GM23338 (cell line): ENCODE measurements around the gene PAPPA2. TPM values are rescaled to one million over a fixed set of nuclear protein-coding genes. Genes with fewer than 3 reads are reported as not detected.

Experiments
- ATAC-seq: fragments of 200-7000 bp; cut with Tn5 transposase; 3 replicates; pipeline ENCODE4 v1.9.1; 2020
- DNase-seq: peaks from one replicate; pipeline ENCODE4 v3.0.0-alpha.2; 2015; ENCODE audit warnings: low spot score
- H2AFZ ChIP-seq: fragments of 200-600 bp; sonication (generic); 2 replicates; pipeline ENCODE4 v1.8.0; 2016; ENCODE audit warnings: antibody characterized with exemption, mild to moderate bottlenecking, moderate library complexity
- H3F3A ChIP-seq: fragments of 200-600 bp; sonication (generic); replicated peaks from 2 replicates; pipeline ENCODE4 v1.8.0; 2017; ENCODE audit warnings: antibody characterized with exemption, mixed run types, low read depth
- H3K27ac ChIP-seq: fragments of 200-600 bp; sonication (generic); 2 replicates; pipeline ENCODE4 v1.6.1; 2016; ENCODE audit warnings: low read depth
- H3K27me3 ChIP-seq: fragments of 200-600 bp; sonication (generic); 2 replicates; pipeline ENCODE4 v1.8.0; 2016; ENCODE audit warnings: mild to moderate bottlenecking, mixed run types, moderate library complexity; ENCODE audit not compliant: insufficient read depth
- H3K36me3 ChIP-seq: fragments of 200-600 bp; sonication (generic); 2 replicates; pipeline ENCODE4 v1.8.0; 2016; ENCODE audit warnings: mild to moderate bottlenecking; ENCODE audit not compliant: insufficient read depth
- H3K4me1 ChIP-seq: fragments of 200-600 bp; sonication (generic); 2 replicates; pipeline ENCODE4 v1.8.0; 2016; ENCODE audit warnings: mild to moderate bottlenecking, moderate library complexity; ENCODE audit not compliant: insufficient read depth
- H3K4me2 ChIP-seq: fragments of 200-600 bp; sonication (generic); 2 replicates; pipeline ENCODE4 v1.7.1; 2017; ENCODE audit warnings: mixed run types
- H3K4me3 ChIP-seq: fragments of 200-600 bp; sonication (generic); 2 replicates; pipeline ENCODE4 v1.6.1; 2016; ENCODE audit warnings: mixed run types
- H3K79me2 ChIP-seq: fragments of 200-600 bp; sonication (generic); replicated peaks from 2 replicates; pipeline ENCODE4 v1.8.0; 2017; ENCODE audit warnings: mild to moderate bottlenecking; ENCODE audit not compliant: insufficient read depth
- H3K9me2 ChIP-seq: fragments of 200-600 bp; sonication (generic); 2 replicates; pipeline ENCODE4 v1.8.0; 2017; ENCODE audit not compliant: insufficient read depth
- H4K20me1 ChIP-seq: fragments of 200-600 bp; sonication (generic); replicated peaks from 2 replicates; pipeline ENCODE4 v1.8.0; 2017; ENCODE audit warnings: mild to moderate bottlenecking; ENCODE audit not compliant: insufficient read depth
- H3K27ac Mint-ChIP-seq: 2 replicates; pipeline ENCODE4 v1.8.0; 2020; ENCODE audit warnings: inconsistent platforms, mild to moderate bottlenecking, moderate library complexity, mixed read lengths
- H3K27me3 Mint-ChIP-seq: 3 replicates; pipeline ENCODE4 v1.8.0; 2022; ENCODE audit warnings: low read depth, mild to moderate bottlenecking, moderate library complexity, mixed read lengths, inconsistent platforms; ENCODE audit not compliant: insufficient read depth, poor library complexity
- H3K36me3 Mint-ChIP-seq: 3 replicates; pipeline ENCODE4 v1.8.0; 2021; ENCODE audit warnings: low read depth, mild to moderate bottlenecking, inconsistent platforms, moderate library complexity, mixed read lengths
- H3K4me1 Mint-ChIP-seq: 3 replicates; pipeline ENCODE4 v1.8.0; 2020; ENCODE audit warnings: mild to moderate bottlenecking, inconsistent platforms, mixed read lengths
- H3K4me3 Mint-ChIP-seq: 3 replicates; pipeline ENCODE4 v1.8.0; 2021; ENCODE audit warnings: moderate library complexity, mild to moderate bottlenecking, inconsistent platforms, mixed read lengths
- H3K9me3 Mint-ChIP-seq: 3 replicates; pipeline ENCODE4 v1.8.0; 2020; ENCODE audit warnings: moderate library complexity, mild to moderate bottlenecking, inconsistent platforms, mixed read lengths
- CREB1 ChIP-seq: fragments of 250-450 bp; sonication (Bioruptor Pico); IDR thresholded peaks from 2 replicates; pipeline ENCODE4 v1.5.0; 2020; ENCODE audit warnings: low read depth, mild to moderate bottlenecking, moderate library complexity
- EZH2 ChIP-seq: fragments of 200-600 bp; sonication (generic); IDR thresholded peaks from one replicate; pipeline ENCODE4 v1.8.0; 2017; ENCODE audit warnings: antibody characterized with exemption, mild to moderate bottlenecking, low read depth; ENCODE audit not compliant: unreplicated experiment
- EZH2phosphoT487 ChIP-seq: fragments of 200-600 bp; sonication (generic); IDR thresholded peaks from one replicate; pipeline ENCODE4 v1.8.1; 2018; ENCODE audit warnings: antibody characterized with exemption; ENCODE audit not compliant: unreplicated experiment
- JUNB ChIP-seq: IDR thresholded peaks from one replicate; pipeline ENCODE4 v1.6.1; 2016; ENCODE audit warnings: antibody characterized with exemption; ENCODE audit not compliant: unreplicated experiment
- NANOG ChIP-seq: IDR thresholded peaks from 2 replicates; pipeline ENCODE4 v1.6.1; 2016; ENCODE audit warnings: antibody characterized with exemption, borderline replicate concordance
- POLR2AphosphoS5 ChIP-seq: IDR thresholded peaks from 2 replicates; pipeline ENCODE4 v1.6.1; 2016; ENCODE audit warnings: antibody characterized with exemption, low read depth
- STAT1 ChIP-seq: IDR thresholded peaks from one replicate; pipeline ENCODE4 v1.6.1; 2016; ENCODE audit warnings: antibody characterized with exemption; ENCODE audit not compliant: unreplicated experiment
- ZNF114 ChIP-seq: fragments of 250-450 bp; sonication (Bioruptor Pico); IDR thresholded peaks from 2 replicates; pipeline ENCODE4 v1.5.0; 2020; ENCODE audit warnings: mild to moderate bottlenecking, moderate library complexity
- ZNF331 ChIP-seq: fragments of 250-450 bp; sonication (Bioruptor Pico); IDR thresholded peaks from 2 replicates; pipeline ENCODE4 v1.5.0; 2020; ENCODE audit warnings: low read depth, mild to moderate bottlenecking, moderate library complexity
- polyA plus RNA-seq: library from polyadenylated mRNA; unstranded; fragments of >200 nt; fragmentation: Nextera tagmentation; extraction: Ambion mirVana; gene quantifications from 2 replicates; pipeline ENCODE4 v1.2.1, GENCODE V29; 2016
- total RNA-seq: library from RNA; depleted of rRNA; stranded (reverse); fragments of >200 nt; shearing (Covaris generic); gene quantifications from 2 replicates; pipeline ENCODE4 v1.2.3, GENCODE V29; 2014
- TF ChIP-seq, protein P1 (sequence below): IDR thresholded peaks from 2 replicates; pipeline ENCODE4 v1.6.1; 2016; ENCODE audit warnings: antibody characterized with exemption
- TF ChIP-seq, protein P2 (sequence below): IDR thresholded peaks from one replicate; pipeline ENCODE4 v1.6.1; 2018; ENCODE audit warnings: antibody characterized with exemption; ENCODE audit not compliant: unreplicated experiment
- TF ChIP-seq, protein P3 (sequence below): fragments of 250-450 bp; sonication (Bioruptor Pico); IDR thresholded peaks from 2 replicates; pipeline ENCODE4 v1.5.0; 2020; ENCODE audit warnings: mild to moderate bottlenecking, moderate library complexity
- TF ChIP-seq, protein P4 (sequence below), 2 experiments: fragments of 200-600 bp in 1 of 2; sonication (generic) in 1 of 2; conservative IDR thresholded peaks; 2 replicates each; pipeline versions ENCODE4 v1.5.1 to v1.6.1; 2016 to 2017; ENCODE audit warnings: antibody characterized with exemption in 2 of 2, low read depth in 2 of 2, mild to moderate bottlenecking in 2 of 2, moderate library complexity in 1 of 2

PAPPA2 gene
- total and polyA plus RNA-seq, 2 experiments from 2014 or later, result 1.4 to 1.7 TPM

DNA sequence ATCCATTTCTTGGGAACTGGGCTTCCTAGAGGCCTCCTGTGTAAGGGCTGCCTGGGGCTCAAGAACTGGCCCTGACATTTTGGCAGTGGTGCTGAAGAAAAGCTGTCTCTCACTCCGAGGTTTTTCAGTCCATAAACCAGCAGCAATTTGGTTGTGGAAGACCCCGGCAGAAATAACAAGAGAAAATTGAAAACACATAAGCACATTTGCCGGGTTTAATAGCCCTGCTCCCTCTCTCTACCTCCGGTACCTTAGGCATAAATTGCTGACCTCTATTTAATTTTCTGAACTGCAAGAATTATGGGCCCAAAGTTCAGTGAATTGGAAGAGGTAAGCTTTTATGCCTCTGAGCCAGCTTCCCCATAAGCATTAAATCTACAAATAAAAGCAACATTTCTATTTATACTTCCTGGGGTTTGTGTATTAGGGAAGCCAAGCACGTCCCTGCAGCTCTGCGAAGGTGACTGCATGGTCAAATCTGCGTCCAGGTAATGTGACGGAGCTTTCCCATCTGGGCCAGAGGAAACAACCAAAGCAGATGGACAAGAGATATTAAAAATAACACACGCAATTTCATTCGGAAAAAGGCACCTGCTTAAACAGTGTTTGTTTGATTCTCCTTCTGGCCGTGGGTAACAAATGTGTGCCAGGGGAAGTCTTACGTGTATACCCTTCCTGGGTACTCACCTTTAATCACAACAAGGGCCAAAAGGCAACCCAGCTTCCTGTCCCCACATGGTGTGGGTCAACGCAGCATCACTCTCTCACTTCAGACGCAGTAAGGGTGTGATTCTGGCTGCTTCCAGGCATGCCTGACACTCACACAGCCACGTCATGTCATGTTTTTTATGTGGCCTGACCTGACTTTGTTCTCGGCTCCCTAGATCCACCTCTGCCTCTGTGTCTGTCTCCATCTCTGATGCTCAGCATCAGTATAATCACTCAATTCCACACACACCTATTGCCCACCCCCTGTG is 69.2 kb downstream of the PAPPA2 start:
- Histone ChIP-seq H3K4me3 (no peak overlapping the region), H3K4me1 (no peaks in the 10 kb centered on the region; the same call in 1 of the 2 replicates), H3K27me3 (no peaks in the 10 kb centered on the region), H3K4me2 (no peak overlapping the region), H2AFZ (no peak overlapping the region), H3K9me2 (peaks cover 19% of the 10 kb centered on the region; the same call in 1 of the 2 replicates), H4K20me1 (no peaks in the 10 kb centered on the region), H3K36me3 (no peaks in the 10 kb centered on the region), H3K79me2 (no peaks in the 10 kb centered on the region), H3F3A (no peaks in the 10 kb centered on the region), H3K27ac (no peak overlapping the region)
- ATAC-seq (no peak), DNase-seq (no peak)
- Mint-ChIP-seq H3K4me3 (no peak overlapping the region), H3K27me3 (peaks cover 2% of the 10 kb centered on the region), H3K27ac (0 out of 2 replicates have a peak overlapping the region, but pooled peaks have one; percentile 56), H3K36me3 (no peaks in the 10 kb centered on the region), H3K4me1 (peaks cover 9% of the 10 kb centered on the region), H3K9me3 (no peaks in the 10 kb centered on the region)
- TF ChIP-seq, protein P1, sequence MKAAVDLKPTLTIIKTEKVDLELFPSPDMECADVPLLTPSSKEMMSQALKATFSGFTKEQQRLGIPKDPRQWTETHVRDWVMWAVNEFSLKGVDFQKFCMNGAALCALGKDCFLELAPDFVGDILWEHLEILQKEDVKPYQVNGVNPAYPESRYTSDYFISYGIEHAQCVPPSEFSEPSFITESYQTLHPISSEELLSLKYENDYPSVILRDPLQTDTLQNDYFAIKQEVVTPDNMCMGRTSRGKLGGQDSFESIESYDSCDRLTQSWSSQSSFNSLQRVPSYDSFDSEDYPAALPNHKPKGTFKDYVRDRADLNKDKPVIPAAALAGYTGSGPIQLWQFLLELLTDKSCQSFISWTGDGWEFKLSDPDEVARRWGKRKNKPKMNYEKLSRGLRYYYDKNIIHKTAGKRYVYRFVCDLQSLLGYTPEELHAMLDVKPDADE, result no peak
- TF ChIP-seq JUNB (no peak), CREB1 (CRISPR knock-in tag) (no peak), POLR2AphosphoS5 (no peak), EZH2 (no peak), EZH2phosphoT487 (no peak), ZNF331 (CRISPR knock-in tag) (no peak), NANOG (no peak), STAT1 (no peak), ZNF114 (no peak)
- TF ChIP-seq, protein P2, sequence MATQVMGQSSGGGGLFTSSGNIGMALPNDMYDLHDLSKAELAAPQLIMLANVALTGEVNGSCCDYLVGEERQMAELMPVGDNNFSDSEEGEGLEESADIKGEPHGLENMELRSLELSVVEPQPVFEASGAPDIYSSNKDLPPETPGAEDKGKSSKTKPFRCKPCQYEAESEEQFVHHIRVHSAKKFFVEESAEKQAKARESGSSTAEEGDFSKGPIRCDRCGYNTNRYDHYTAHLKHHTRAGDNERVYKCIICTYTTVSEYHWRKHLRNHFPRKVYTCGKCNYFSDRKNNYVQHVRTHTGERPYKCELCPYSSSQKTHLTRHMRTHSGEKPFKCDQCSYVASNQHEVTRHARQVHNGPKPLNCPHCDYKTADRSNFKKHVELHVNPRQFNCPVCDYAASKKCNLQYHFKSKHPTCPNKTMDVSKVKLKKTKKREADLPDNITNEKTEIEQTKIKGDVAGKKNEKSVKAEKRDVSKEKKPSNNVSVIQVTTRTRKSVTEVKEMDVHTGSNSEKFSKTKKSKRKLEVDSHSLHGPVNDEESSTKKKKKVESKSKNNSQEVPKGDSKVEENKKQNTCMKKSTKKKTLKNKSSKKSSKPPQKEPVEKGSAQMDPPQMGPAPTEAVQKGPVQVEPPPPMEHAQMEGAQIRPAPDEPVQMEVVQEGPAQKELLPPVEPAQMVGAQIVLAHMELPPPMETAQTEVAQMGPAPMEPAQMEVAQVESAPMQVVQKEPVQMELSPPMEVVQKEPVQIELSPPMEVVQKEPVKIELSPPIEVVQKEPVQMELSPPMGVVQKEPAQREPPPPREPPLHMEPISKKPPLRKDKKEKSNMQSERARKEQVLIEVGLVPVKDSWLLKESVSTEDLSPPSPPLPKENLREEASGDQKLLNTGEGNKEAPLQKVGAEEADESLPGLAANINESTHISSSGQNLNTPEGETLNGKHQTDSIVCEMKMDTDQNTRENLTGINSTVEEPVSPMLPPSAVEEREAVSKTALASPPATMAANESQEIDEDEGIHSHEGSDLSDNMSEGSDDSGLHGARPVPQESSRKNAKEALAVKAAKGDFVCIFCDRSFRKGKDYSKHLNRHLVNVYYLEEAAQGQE, result no peak
- TF ChIP-seq, protein P3, sequence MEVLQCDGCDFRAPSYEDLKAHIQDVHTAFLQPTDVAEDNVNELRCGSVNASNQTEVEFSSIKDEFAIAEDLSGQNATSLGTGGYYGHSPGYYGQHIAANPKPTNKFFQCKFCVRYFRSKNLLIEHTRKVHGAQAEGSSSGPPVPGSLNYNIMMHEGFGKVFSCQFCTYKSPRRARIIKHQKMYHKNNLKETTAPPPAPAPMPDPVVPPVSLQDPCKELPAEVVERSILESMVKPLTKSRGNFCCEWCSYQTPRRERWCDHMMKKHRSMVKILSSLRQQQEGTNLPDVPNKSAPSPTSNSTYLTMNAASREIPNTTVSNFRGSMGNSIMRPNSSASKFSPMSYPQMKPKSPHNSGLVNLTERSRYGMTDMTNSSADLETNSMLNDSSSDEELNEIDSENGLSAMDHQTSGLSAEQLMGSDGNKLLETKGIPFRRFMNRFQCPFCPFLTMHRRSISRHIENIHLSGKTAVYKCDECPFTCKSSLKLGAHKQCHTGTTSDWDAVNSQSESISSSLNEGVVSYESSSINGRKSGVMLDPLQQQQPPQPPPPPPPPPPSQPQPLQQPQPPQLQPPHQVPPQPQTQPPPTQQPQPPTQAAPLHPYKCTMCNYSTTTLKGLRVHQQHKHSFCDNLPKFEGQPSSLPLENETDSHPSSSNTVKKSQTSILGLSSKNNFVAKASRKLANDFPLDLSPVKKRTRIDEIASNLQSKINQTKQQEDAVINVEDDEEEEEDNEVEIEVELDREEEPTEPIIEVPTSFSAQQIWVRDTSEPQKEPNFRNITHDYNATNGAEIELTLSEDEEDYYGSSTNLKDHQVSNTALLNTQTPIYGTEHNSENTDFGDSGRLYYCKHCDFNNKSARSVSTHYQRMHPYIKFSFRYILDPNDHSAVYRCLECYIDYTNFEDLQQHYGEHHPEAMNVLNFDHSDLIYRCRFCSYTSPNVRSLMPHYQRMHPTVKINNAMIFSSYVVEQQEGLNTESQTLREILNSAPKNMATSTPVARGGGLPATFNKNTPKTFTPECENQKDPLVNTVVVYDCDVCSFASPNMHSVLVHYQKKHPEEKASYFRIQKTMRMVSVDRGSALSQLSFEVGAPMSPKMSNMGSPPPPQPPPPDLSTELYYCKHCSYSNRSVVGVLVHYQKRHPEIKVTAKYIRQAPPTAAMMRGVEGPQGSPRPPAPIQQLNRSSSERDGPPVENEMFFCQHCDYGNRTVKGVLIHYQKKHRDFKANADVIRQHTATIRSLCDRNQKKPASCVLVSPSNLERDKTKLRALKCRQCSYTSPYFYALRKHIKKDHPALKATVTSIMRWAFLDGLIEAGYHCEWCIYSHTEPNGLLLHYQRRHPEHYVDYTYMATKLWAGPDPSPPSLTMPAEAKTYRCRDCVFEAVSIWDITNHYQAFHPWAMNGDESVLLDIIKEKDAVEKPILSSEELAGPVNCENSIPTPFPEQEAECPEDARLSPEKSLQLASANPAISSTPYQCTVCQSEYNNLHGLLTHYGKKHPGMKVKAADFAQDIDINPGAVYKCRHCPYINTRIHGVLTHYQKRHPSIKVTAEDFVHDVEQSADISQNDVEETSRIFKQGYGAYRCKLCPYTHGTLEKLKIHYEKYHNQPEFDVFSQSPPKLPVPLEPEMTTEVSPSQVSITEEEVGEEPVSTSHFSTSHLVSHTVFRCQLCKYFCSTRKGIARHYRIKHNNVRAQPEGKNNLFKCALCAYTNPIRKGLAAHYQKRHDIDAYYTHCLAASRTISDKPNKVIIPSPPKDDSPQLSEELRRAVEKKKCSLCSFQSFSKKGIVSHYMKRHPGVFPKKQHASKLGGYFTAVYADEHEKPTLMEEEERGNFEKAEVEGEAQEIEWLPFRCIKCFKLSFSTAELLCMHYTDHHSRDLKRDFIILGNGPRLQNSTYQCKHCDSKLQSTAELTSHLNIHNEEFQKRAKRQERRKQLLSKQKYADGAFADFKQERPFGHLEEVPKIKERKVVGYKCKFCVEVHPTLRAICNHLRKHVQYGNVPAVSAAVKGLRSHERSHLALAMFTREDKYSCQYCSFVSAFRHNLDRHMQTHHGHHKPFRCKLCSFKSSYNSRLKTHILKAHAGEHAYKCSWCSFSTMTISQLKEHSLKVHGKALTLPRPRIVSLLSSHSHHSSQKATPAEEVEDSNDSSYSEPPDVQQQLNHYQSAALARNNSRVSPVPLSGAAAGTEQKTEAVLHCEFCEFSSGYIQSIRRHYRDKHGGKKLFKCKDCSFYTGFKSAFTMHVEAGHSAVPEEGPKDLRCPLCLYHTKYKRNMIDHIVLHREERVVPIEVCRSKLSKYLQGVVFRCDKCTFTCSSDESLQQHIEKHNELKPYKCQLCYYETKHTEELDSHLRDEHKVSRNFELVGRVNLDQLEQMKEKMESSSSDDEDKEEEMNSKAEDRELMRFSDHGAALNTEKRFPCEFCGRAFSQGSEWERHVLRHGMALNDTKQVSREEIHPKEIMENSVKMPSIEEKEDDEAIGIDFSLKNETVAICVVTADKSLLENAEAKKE (CRISPR knock-in tag), result no peak
- TF ChIP-seq, protein P4, sequence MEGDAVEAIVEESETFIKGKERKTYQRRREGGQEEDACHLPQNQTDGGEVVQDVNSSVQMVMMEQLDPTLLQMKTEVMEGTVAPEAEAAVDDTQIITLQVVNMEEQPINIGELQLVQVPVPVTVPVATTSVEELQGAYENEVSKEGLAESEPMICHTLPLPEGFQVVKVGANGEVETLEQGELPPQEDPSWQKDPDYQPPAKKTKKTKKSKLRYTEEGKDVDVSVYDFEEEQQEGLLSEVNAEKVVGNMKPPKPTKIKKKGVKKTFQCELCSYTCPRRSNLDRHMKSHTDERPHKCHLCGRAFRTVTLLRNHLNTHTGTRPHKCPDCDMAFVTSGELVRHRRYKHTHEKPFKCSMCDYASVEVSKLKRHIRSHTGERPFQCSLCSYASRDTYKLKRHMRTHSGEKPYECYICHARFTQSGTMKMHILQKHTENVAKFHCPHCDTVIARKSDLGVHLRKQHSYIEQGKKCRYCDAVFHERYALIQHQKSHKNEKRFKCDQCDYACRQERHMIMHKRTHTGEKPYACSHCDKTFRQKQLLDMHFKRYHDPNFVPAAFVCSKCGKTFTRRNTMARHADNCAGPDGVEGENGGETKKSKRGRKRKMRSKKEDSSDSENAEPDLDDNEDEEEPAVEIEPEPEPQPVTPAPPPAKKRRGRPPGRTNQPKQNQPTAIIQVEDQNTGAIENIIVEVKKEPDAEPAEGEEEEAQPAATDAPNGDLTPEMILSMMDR (conservative IDR thresholded peaks at IDR 0.05; ENCODE audit: low read depth in 2 of 2), result no peak
